Smooth muscle cell (in vitro differentiated cells): ENCODE results near the gene CEMIP. TPM values are rescaled to one million over a fixed set of nuclear protein-coding genes. Genes with fewer than 3 reads are reported as not detected.

Source experiments
- DNase-seq: peaks from one replicate; lab custom pipeline; 2025; ENCODE audit not compliant: unreplicated experiment; lab: John Stamatoyannopoulos, UW
- H2AFZ ChIP-seq: fragments of 200-600 bp; sonication (generic); 2 replicates; pipeline ENCODE4 v1.6.0; 2016; ENCODE audit warnings: antibody characterized with exemption, low read depth, mild to moderate bottlenecking
- H3F3A ChIP-seq: fragments of 200-600 bp; sonication (generic); 2 replicates; pipeline ENCODE4 v1.6.0; 2017; ENCODE audit warnings: antibody characterized with exemption, low read depth
- H3K27ac ChIP-seq: fragments of 200-600 bp; sonication (generic); 2 replicates; pipeline ENCODE4 v1.5.1; 2016; ENCODE audit warnings: low read depth, mild to moderate bottlenecking
- H3K27me3 ChIP-seq: fragments of 200-600 bp; sonication (generic); 2 replicates; pipeline ENCODE4 v1.6.1; 2016; ENCODE audit warnings: low read depth, mild to moderate bottlenecking
- H3K36me3 ChIP-seq: fragments of 200-600 bp; sonication (generic); 2 replicates; pipeline ENCODE4 v1.5.1; 2016; ENCODE audit warnings: low read depth
- H3K4me1 ChIP-seq: fragments of 200-600 bp; sonication (generic); 2 replicates; pipeline ENCODE4 v1.5.1; 2016; ENCODE audit warnings: low read depth
- H3K4me2 ChIP-seq: fragments of 200-600 bp; sonication (generic); 2 replicates; pipeline ENCODE4 v1.6.0; 2016; ENCODE audit warnings: mild to moderate bottlenecking
- H3K4me3 ChIP-seq: fragments of 200-600 bp; sonication (generic); 2 replicates; pipeline ENCODE4 v1.5.1; 2016; ENCODE audit warnings: mild to moderate bottlenecking
- H3K79me2 ChIP-seq: fragments of 200-600 bp; sonication (generic); 2 replicates; pipeline ENCODE4 v1.6.0; 2016; ENCODE audit warnings: low read depth, mild to moderate bottlenecking
- H3K9ac ChIP-seq: fragments of 200-600 bp; sonication (generic); 2 replicates; pipeline ENCODE4 v1.6.0; 2016; ENCODE audit warnings: low read depth
- H3K9me3 ChIP-seq: fragments of 200-600 bp; sonication (generic); replicated peaks from 2 replicates; pipeline ENCODE4 v1.5.1; 2016; ENCODE audit warnings: low read depth
- H4K20me1 ChIP-seq: fragments of 200-600 bp; sonication (generic); 2 replicates; pipeline ENCODE4 v1.6.0; 2016; ENCODE audit warnings: low read depth
- CTCF ChIP-seq: fragments of 200-600 bp; sonication (generic); IDR thresholded peaks from 2 replicates; pipeline ENCODE4 v1.5.1; 2017; ENCODE audit warnings: borderline replicate concordance, mild to moderate bottlenecking, antibody characterized with exemption; ENCODE audit not compliant: insufficient read depth, poor library complexity, severe bottlenecking
- WGBS: methylation state at CpG from one replicate; pipeline ENCODE4 v1.1.7; 2016; ENCODE audit warnings: low lambda C conversion rate; 5-methylcytosine and 5-hydroxymethylcytosine counted together
- polyA plus RNA-seq: library from polyadenylated mRNA; unstranded; fragments of >200 nt; fragmentation: Nextera tagmentation; extraction: Ambion mirVana; gene quantifications from 2 replicates; pipeline ENCODE4 v1.2.1, GENCODE V29; 2016
- total RNA-seq: library from RNA; depleted of rRNA; stranded (reverse); fragments of >200 nt; gene quantifications from 2 replicates; pipeline ENCODE4 v1.2.3, GENCODE V29; 2014

CEMIP gene
- total and polyA plus RNA-seq, 2 experiments from 2014 or later: 1.9 TPM

GRCh38 chr15:80832686-80833085 is 53.5 kb downstream of the CEMIP start:
- WGBS: 60% methylated on average over 3 of the region's 3 CpGs
- no peaks in the 10 kb centered on the region for H3F3A ChIP-seq
- no peaks in the 10 kb centered on the region for H4K20me1 ChIP-seq
- H2AFZ ChIP-seq: no peak overlapping the region
- H3K4me2 ChIP-seq: no peak overlapping the region
- no peak for TF ChIP-seq CTCF
- H3K27me3 ChIP-seq: no peaks in the 10 kb centered on the region
- no peak for DNase-seq
- no peak overlapping the region for H3K4me3 ChIP-seq
- H3K36me3 ChIP-seq: no peaks in the 10 kb centered on the region
- H3K9me3 ChIP-seq: no peaks in the 10 kb centered on the region
- no peak overlapping the region for H3K27ac ChIP-seq
- no peak overlapping the region for H3K9ac ChIP-seq
- H3K4me1 ChIP-seq: no peaks in the 10 kb centered on the region
- H3K79me2 ChIP-seq: no peaks in the 10 kb centered on the region

GRCh38 chr15:80834402-80834801 is 55.2 kb downstream of the CEMIP start:
- no peaks in the 10 kb centered on the region for H3K4me1 ChIP-seq
- H3K9ac ChIP-seq: no peak overlapping the region
- H3F3A ChIP-seq: no peaks in the 10 kb centered on the region
- no peak overlapping the region for H2AFZ ChIP-seq
- no peak overlapping the region for H3K4me3 ChIP-seq
- H3K4me2 ChIP-seq: no peak overlapping the region
- no peak for TF ChIP-seq CTCF
- H3K27me3 ChIP-seq: no peaks in the 10 kb centered on the region
- no peaks in the 10 kb centered on the region for H3K36me3 ChIP-seq
- H3K9me3 ChIP-seq: no peaks in the 10 kb centered on the region
- H4K20me1 ChIP-seq: no peaks in the 10 kb centered on the region
- WGBS: 67% methylated on average over 2 of the region's 2 CpGs
- no peaks in the 10 kb centered on the region for H3K79me2 ChIP-seq
- no peak for DNase-seq
- H3K27ac ChIP-seq: no peak overlapping the region

GRCh38 chr15:80834906-80835305 is 55.7 kb downstream of the CEMIP start:
- 94% methylated on average over 1 of the region's 1 CpG for WGBS
- Histone ChIP-seq H3F3A (no peaks in the 10 kb centered on the region), H3K9me3 (no peaks in the 10 kb centered on the region), H3K79me2 (no peaks in the 10 kb centered on the region), H3K36me3 (no peaks in the 10 kb centered on the region), H3K27me3 (no peaks in the 10 kb centered on the region), H3K4me3 (no peak overlapping the region), H3K4me1 (no peaks in the 10 kb centered on the region), H4K20me1 (no peaks in the 10 kb centered on the region), H3K27ac (no peak overlapping the region), H3K9ac (no peak overlapping the region), H2AFZ (no peak overlapping the region), H3K4me2 (no peak overlapping the region)
- no peak for TF ChIP-seq CTCF
- no peak for DNase-seq

- H3K36me3 ChIP-seq: no peaks in the 10 kb centered on the region
- H3K9ac ChIP-seq: no peak overlapping the region
- no peaks in the 10 kb centered on the region for H4K20me1 ChIP-seq
- no peak for TF ChIP-seq CTCF
- no peaks in the 10 kb centered on the region for H3K79me2 ChIP-seq
- H3F3A ChIP-seq: no peaks in the 10 kb centered on the region
- no peak for DNase-seq
- H2AFZ ChIP-seq: no peak overlapping the region
- no peak overlapping the region for H3K4me2 ChIP-seq
- no peak overlapping the region for H3K27ac ChIP-seq
- no peaks in the 10 kb centered on the region for H3K4me1 ChIP-seq
- no peaks in the 10 kb centered on the region for H3K27me3 ChIP-seq
- 70% methylated on average over 4 of the region's 4 CpGs for WGBS
- H3K9me3 ChIP-seq: no peaks in the 10 kb centered on the region
- H3K4me3 ChIP-seq: no peak overlapping the region
These were observed 56.2 kb downstream of the CEMIP start for GRCh38 chr15:80835336-80835735.
